SKM-1 treated with dmso at 0.1 percent for 144 hours (cell line): ENCODE measurements around the gene ZBTB38.

Experiments
- DNase-seq: peaks from one replicate; lab custom pipeline; 2025; ENCODE audit not compliant: unreplicated experiment; lab: John Stamatoyannopoulos, UW

Gene ZBTB38

GRCh38 chr3:141368062-141368924 is at the start of gene ZBTB38:
Gene ZBTB38 (plus strand): TSS chr3:141368504. CDS start chr3:141442389, 73,885 bp downstream.
- DNase-seq = no peak

- DNase-seq = no peak
Observed at GRCh38 chr3:141320399-141321108, 47.8 kb upstream of the ZBTB38 start.

- no peak for DNase-seq
Observed at GRCh38 chr3:141321109-141321497, 47.2 kb upstream of the ZBTB38 start.

- DNase-seq = no peak
Observed at GRCh38 chr3:141323936-141324704, 44.2 kb upstream of the ZBTB38 start.

GRCh38 chr3:141326123-141326522 is 42.2 kb upstream of the ZBTB38 start:
- DNase-seq = no peak

- DNase-seq = no peak
Observed at GRCh38 chr3:141326626-141327025, 41.7 kb upstream of the ZBTB38 start.

- DNase-seq = no peak
Observed at GRCh38 chr3:141328286-141329166, 39.8 kb upstream of the ZBTB38 start.

- DNase-seq = no peak
Observed at GRCh38 chr3:141330235-141330634, 38.1 kb upstream of the ZBTB38 start.

GRCh38 chr3:141330718-141331376 is 37.5 kb upstream of the ZBTB38 start:
- DNase-seq = no peak

GRCh38 chr3:141331377-141332318 is 36.7 kb upstream of the ZBTB38 start:
- no peak for DNase-seq

- no peak for DNase-seq
Observed at GRCh38 chr3:141332416-141332815, 35.9 kb upstream of the ZBTB38 start.

GRCh38 chr3:141333836-141334626 is 34.3 kb upstream of the ZBTB38 start:
- no peak for DNase-seq

GRCh38 chr3:141334627-141335250 is 33.6 kb upstream of the ZBTB38 start:
- no peak for DNase-seq

GRCh38 chr3:141335531-141336061 is 32.7 kb upstream of the ZBTB38 start:
- DNase-seq = no peak

- no peak for DNase-seq
Observed at GRCh38 chr3:141336672-141337522, 31.4 kb upstream of the ZBTB38 start.

GRCh38 chr3:141337523-141337854 is 30.8 kb upstream of the ZBTB38 start:
- DNase-seq = no peak

- DNase-seq = no peak
Observed at GRCh38 chr3:141337991-141338390, 30.3 kb upstream of the ZBTB38 start.
